ENCODE measurements around the gene METRN. TPM values are rescaled to one million over a fixed set of nuclear protein-coding genes. Genes with fewer than 3 reads are reported as not detected.
"Not testable (repeated sequence)": the region's sequence is repeated elsewhere in the genome, so short reads cannot be mapped to it uniquely, and the experiment has no call there.

Gene METRN
- total RNA-seq, 1 experiment from 2014 or later = 23.4 TPM

DNA sequence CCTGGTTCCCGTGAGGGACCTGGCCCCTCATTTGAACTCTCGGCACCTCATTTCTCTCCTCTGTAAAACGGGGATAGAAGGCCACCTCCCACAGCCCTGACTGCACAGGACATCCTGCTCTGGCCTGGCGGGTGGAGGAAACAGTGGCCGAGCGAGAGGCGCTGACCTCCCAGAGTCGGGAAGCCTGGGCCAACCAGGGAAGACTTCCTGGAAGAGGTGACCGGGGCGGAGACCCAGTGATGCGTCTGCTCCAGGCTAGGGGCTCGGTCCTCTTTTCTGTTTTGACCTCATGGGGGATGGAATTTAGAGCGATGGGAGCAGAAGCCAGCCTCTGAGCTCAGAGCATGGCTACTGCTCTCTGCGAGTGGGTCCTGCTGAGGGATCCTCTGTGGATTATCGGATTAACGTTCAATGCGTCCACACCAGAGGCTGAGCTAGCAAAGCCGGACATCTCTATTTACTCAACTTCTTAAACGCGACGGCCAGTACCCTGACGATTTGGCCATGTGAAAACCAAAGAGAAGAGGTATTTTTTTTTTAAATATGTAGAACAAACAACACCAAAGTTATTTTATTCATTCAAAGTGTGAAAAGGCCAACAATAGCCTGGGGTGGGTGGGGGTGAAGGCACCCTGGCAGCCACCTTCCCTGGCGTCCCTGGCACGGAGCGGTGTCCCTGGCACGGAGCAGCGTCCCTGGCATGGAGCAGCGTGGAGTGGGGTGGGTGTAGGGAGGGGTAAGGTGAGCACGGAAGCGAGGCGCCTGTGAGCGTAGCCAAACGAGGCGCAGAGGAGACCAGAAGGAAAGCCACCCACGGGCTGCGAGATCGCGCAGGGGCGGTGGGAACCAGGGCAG lies 36.5 kb downstream of the METRN start:
- intact Hi-C loops (cut with micrococcal nuclease; ENCODE audit: unreplicated experiment) = no loop called here
- H3K4me1 Mint-ChIP-seq (ENCODE audit: low read depth, unreplicated experiment) = peaks cover 7% of the 10 kb centered on the region
- no peak for DNase-seq
- peak overlapping the region; percentile 27 for H3K27ac Mint-ChIP-seq (ENCODE audit: unreplicated experiment)
- ChIA-PET POLR2A (interaction anchor here (1.0 kb wide), 1 partner anchor 30 kb away, joined by 3 read pairs; the partner anchor contains the start of gene ANTKMT), CTCF (no interaction called here)
- H3K36me3 ChIP-seq (ENCODE audit: control insufficient read depth, insufficient read depth, low read length) = no peaks in the 10 kb centered on the region
- no peaks in the 10 kb centered on the region for H3K9me3 Mint-ChIP-seq (ENCODE audit: unreplicated experiment)
- no peak overlapping the region for H3K4me3 ChIP-seq (ENCODE audit: low read depth, low read length)
- no peak overlapping the region for H3K4me3 Mint-ChIP-seq (ENCODE audit: unreplicated experiment)
- no TSS peak for BruUV-seq (replicated peaks)
- no peaks in the 10 kb centered on the region for H3K27me3 ChIP-seq (replicated peaks; ENCODE audit: control insufficient read depth, insufficient read depth, low read length)
- H3K9me3 ChIP-seq = no peaks in the 10 kb centered on the region
- peaks cover 6% of the 10 kb centered on the region for H3K4me1 ChIP-seq
- no peaks in the 10 kb centered on the region for H3K27me3 Mint-ChIP-seq (ENCODE audit: insufficient read depth, unreplicated experiment)
- TF ChIP-seq, protein P1, sequence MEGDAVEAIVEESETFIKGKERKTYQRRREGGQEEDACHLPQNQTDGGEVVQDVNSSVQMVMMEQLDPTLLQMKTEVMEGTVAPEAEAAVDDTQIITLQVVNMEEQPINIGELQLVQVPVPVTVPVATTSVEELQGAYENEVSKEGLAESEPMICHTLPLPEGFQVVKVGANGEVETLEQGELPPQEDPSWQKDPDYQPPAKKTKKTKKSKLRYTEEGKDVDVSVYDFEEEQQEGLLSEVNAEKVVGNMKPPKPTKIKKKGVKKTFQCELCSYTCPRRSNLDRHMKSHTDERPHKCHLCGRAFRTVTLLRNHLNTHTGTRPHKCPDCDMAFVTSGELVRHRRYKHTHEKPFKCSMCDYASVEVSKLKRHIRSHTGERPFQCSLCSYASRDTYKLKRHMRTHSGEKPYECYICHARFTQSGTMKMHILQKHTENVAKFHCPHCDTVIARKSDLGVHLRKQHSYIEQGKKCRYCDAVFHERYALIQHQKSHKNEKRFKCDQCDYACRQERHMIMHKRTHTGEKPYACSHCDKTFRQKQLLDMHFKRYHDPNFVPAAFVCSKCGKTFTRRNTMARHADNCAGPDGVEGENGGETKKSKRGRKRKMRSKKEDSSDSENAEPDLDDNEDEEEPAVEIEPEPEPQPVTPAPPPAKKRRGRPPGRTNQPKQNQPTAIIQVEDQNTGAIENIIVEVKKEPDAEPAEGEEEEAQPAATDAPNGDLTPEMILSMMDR (IDR thresholded peaks at IDR 0.05; ENCODE audit: insufficient read depth in 1 of 2, low read depth in 1 of 2, low read length in 1 of 2, severe bottlenecking in 1 of 2, unreplicated experiment in 1 of 2) = no peak
- H3K36me3 Mint-ChIP-seq (ENCODE audit: insufficient read depth, unreplicated experiment) = peaks cover 4% of the 10 kb centered on the region

GRCh38 chr16:752007-752312 lies 37.0 kb downstream of the METRN start:
- H3K4me3 Mint-ChIP-seq (ENCODE audit: unreplicated experiment) = peak overlapping the region; percentile 3
- H3K4me1 ChIP-seq = peaks cover 6% of the 10 kb centered on the region
- no peaks in the 10 kb centered on the region for H3K9me3 ChIP-seq
- H3K4me1 Mint-ChIP-seq (ENCODE audit: low read depth, unreplicated experiment) = peaks cover 7% of the 10 kb centered on the region
- no peak for DNase-seq
- intact Hi-C loops (cut with micrococcal nuclease; ENCODE audit: unreplicated experiment) = no loop called here
- H3K27ac Mint-ChIP-seq (ENCODE audit: unreplicated experiment) = peak overlapping the region; percentile 27
- TF ChIP-seq, protein P1 (IDR thresholded peaks at IDR 0.05; ENCODE audit: insufficient read depth in 1 of 2, low read depth in 1 of 2, low read length in 1 of 2, severe bottlenecking in 1 of 2, unreplicated experiment in 1 of 2) = no peak
- BruUV-seq (replicated peaks) = no TSS peak
- POLR2A ChIA-PET = interaction anchor here (1.0 kb wide), 1 partner anchor 31 kb away, joined by 3 read pairs; the partner anchor contains the start of gene ANTKMT
- no peaks in the 10 kb centered on the region for H3K27me3 Mint-ChIP-seq (ENCODE audit: insufficient read depth, unreplicated experiment)
- H3K27me3 ChIP-seq (replicated peaks; ENCODE audit: control insufficient read depth, insufficient read depth, low read length) = no peaks in the 10 kb centered on the region
- H3K4me3 ChIP-seq (ENCODE audit: low read depth, low read length) = no peak overlapping the region
- H3K36me3 ChIP-seq (ENCODE audit: control insufficient read depth, insufficient read depth, low read length) = no peaks in the 10 kb centered on the region
- H3K36me3 Mint-ChIP-seq (ENCODE audit: insufficient read depth, unreplicated experiment) = peaks cover 4% of the 10 kb centered on the region
- no peaks in the 10 kb centered on the region for H3K9me3 Mint-ChIP-seq (ENCODE audit: unreplicated experiment)
- CTCF ChIA-PET = no interaction called here

DNA sequence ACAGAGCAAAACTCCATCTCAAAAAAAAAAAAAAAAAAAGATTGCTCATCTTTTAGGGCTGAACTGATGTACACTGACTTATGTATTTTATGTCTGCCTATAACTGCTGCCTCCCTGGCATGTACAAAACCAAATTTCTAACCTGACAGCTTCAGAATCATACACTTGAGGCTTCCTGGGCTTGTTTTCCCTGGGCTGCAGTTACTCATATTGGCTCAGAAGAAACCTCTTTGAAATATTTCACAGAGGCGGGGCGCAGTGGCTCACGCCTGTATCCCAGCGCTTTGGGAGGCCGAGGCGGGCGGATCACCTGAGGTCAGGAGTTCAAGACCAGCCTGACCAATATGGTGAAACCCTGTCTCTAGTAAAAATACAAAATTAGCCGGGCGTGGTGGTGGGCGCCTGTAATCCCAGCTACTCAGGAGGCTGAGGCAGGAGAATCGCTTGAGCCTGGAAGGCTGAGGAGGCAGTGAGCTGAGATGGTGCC lies 39.2 kb downstream of the METRN start:
- DNase-seq; H3K27ac Mint-ChIP-seq (ENCODE audit: unreplicated experiment); H3K9me3 Mint-ChIP-seq (ENCODE audit: unreplicated experiment); H3K9me3 ChIP-seq; H3K36me3 Mint-ChIP-seq (ENCODE audit: insufficient read depth, unreplicated experiment); H3K27me3 ChIP-seq (replicated peaks; ENCODE audit: control insufficient read depth, insufficient read depth, low read length); H3K27me3 Mint-ChIP-seq (ENCODE audit: insufficient read depth, unreplicated experiment); BruUV-seq (replicated peaks); POLR2A ChIA-PET; H3K4me1 ChIP-seq; H3K4me3 Mint-ChIP-seq (ENCODE audit: unreplicated experiment); H3K4me3 ChIP-seq (ENCODE audit: low read depth, low read length); H3K4me1 Mint-ChIP-seq (ENCODE audit: low read depth, unreplicated experiment); H3K36me3 ChIP-seq (ENCODE audit: control insufficient read depth, insufficient read depth, low read length); intact Hi-C loops (cut with micrococcal nuclease; ENCODE audit: unreplicated experiment): not testable (repeated sequence)
- CTCF ChIA-PET = interaction anchor here (0.7 kb wide), 1 partner anchor 14 kb away, joined by 6 read pairs; the partner anchor contains the start of gene CIAO3

All from Caco-2 (cell line).